Bronchial smooth muscle cell (primary cell): ENCODE measurements around the gene CFAP221. TPM values are rescaled to one million over a fixed set of nuclear protein-coding genes. Genes with fewer than 3 reads are reported as not detected.

Experiments
- total RNA-seq: library from RNA; depleted of rRNA; stranded (reverse); fragments of >200 nt; gene quantifications from 2 replicates; pipeline ENCODE4 v1.2.1, GENCODE V29; 2014

The CFAP221 gene
- total RNA-seq, result not detected in 2 replicates

GRCh38 chr2:119544075-119544938 is at the start of gene CFAP221:
CFAP221 (plus strand) TSS chr2:119544449; CDS start chr2:119546132, 1,683 bp downstream.

GRCh38 chr2:119523952-119524694 is 20.1 kb upstream of the CFAP221 start, which contains the start of gene SCTR:
SCTR (minus strand) TSS chr2:119524483; CDS start chr2:119524226, 257 bp downstream.

Other genes with a start within 250 kb of the CFAP221 start
- gene C2orf76, start 177.6 kb upstream of the CFAP221 start, total RNA-seq, result 11.0 and 11.7 TPM in 2 replicates
- 101 and 116 TPM in 2 replicates for gene DBI, start 177.5 kb upstream of the CFAP221 start, total RNA-seq
- 0.32 and 0.60 TPM in 2 replicates for gene TMEM37, start 112.6 kb upstream of the CFAP221 start, total RNA-seq
- gene SCTR, start 20.0 kb upstream of the CFAP221 start, total RNA-seq, result not detected in 2 replicates
- gene TMEM177, start 134.8 kb downstream of the CFAP221 start, total RNA-seq, result 3.7 and 6.1 TPM in 2 replicates
- 16.4 and 21.6 TPM in 2 replicates for gene PTPN4, start 215.5 kb downstream of the CFAP221 start, total RNA-seq